CD4-positive, alpha-beta T cell treated with Interleukin-4 for 4 hours (primary cell): ENCODE data around the gene HLF.

Experiments
- DNase-seq: peaks from one replicate; pipeline ENCODE4 v3.0.0-alpha.2; 2020

Gene HLF

GRCh38 chr17:55292094-55292493 lies 27.3 kb downstream of the HLF start:
- DNase-seq, result no peak

DNA sequence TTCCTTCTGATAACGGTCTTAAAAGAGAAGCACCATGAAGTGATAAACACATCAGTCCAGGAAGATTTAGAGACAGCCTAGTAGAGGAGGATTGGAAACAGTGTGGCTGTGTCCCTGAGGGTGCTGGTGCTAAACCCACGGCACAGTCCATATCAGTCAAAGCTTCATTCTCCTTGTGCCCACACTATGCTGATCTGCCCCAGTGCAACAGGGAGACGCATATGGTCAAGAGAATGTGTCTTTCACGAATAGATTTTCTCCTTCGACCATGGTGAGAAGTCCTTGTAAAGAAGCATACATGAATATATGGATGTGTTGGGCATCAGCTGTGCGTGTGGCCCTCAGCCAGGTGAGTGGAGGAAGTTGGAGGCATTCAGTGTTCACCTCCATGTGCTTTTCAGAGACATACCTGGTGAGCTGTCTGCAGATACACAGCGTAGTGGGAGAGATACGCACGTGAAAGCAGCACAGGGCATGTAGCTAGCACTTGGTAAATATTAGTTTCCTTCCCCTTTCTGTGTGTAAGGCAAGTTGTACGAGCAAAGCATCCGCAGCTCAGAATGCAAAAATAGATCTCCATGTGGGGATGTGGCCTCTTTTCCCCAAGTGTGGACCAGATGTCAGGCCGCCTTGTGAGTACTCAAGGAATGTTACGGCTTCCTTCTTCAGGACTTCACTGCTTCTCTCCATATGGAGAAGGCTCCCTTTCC lies 29.4 kb downstream of the HLF start:
- DNase-seq, result no peak

DNA sequence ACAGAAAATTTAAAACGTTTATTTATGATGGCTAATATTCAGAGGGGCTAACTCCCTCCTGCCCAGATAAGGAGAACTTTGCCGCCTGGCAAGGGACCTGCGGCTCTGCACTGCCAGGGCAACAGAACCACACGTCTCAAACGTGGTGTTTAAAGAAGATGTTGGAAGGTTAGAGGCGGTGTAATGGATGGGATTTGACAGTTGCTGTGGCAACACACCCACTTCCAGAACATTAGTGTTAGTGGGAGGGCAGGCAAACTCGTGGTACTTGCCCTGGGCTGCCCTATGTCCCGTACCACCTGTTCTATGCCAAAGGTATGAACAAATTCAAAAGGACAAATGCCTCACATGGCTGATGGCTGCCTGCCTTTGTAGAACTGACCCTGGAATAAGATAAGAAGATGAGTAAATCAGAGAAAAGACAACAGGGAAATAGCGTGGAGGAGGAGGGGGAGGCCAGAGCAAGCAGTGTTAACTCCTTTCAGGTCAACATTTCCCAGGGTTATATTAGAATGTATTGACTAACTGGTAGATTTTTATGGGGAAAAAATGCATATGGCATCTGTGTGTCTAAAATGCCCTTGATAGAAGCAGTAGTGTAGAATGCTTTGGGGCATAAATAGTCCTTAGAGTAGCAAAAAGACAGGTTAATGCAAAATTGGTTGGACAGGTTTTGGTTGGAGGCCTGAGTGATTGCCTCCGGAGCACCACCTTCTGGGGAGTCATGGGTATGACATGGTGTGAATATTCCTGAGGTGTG lies 30.8 kb downstream of the HLF start:
- peak; percentile 54 for DNase-seq

GRCh38 chr17:55296171-55296695 lies 31.5 kb downstream of the HLF start:
- no peak for DNase-seq

- no peak for DNase-seq
These were observed 31.9 kb downstream of the HLF start for GRCh38 chr17:55296699-55297098.

DNA sequence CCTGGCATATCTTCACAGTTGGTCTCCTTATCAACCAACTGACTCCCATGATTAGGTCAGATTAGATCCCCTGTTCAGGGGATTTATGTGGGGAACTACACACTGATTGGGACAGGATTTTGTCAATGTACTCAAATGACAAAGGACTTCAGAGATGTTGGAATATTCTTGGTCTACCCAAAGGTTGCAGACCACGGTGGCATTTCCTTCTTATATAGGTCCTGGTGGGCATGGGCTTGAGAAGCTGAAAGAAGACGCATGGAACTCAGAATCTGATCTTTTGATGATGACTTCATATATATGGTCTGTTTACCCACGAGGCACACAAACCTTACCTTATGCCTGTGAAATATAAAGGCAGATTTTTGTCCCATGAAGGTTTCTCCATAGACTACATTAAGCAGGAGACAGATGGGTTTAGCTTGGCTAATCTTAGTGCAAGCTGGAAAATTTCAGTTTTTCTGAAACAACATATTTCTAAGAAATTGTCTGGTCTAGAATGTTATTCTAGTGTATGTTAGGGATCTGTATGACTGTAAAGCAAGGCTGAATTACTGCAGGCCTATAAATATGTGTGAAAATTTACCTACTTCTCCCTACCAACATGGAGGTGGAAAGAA lies 33.5 kb downstream of the HLF start:
- no peak for DNase-seq

- no peak for DNase-seq
These were observed 34.5 kb downstream of the HLF start for GRCh38 chr17:55299162-55299838.

DNA sequence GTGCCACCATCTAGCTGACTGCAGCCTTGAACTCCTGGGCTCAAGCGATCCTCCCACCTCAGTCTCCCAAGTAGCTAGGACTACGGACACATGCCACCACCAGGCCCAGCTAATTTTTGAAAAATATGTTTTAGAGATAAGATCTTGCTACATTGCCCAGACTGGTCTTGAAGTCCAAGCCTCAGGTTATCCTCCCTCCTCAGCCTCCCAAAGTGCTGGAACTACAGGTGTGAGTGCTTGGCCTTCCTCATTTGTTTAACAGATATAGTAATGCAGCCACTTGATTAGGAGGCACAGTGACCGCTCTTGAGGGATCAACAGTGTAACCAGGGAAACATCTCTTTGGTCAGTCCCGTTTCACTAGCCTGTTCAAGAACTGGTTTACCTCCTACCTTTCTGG lies 35.1 kb downstream of the HLF start:
- DNase-seq, result no peak

DNA sequence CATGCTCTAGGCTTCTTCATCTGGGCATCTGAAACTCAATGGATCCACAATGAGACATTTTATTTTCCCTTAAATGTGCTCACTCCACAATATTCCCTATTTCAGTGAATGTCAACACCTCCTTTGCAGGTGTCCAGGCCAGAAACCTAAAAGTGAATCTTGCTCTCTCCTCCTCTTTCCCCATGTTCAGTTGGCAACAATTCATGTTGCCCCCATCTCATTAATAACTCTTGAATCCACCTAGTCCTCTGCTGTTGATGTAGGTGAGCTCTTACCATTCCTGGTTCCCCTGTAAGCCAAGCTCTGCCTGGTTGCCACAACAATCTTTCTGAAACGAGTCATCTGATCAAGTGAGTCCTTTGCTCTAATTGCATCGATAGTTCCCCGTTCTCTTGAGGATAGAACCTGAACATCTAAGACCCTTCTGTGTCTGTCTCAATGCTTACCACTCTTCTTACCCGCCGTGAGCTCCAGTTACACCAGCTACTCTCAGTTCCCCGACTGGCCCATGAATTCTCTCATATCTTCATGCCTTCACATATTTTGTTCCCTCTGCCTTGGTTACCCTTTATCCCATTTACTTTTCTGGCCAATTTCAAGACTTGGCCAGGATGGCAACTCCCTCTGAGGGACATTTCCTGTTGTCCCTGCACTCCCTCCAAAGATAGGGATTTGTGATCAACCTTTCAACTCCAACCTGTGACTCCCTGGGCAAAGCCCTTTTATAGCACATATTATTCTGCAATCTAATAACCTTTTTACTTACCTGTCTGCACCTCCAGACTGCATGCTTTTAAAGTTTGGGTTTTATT lies 35.9 kb downstream of the HLF start:
- no peak for DNase-seq

GRCh38 chr17:55301521-55302406 lies 37.0 kb downstream of the HLF start:
- no peak for DNase-seq

DNA sequence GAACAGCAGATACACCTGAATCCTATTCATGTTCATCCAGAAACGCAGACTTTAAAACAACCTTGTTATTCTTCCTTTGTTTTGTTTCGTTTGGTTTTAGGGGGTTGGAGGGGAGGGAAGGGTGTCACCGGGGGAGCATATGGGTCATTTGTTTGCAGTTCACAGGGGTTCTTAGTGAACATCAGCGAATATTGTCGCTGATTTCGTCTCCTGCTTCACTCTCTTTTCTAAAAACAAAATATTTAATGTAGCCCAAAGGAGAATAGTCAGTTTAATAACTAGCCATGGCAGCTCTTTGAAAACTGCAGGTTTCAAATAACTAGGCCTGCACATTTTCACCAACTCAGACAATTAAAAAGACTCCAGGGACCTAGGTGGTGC lies 37.6 kb downstream of the HLF start:
- DNase-seq, result no peak

DNA sequence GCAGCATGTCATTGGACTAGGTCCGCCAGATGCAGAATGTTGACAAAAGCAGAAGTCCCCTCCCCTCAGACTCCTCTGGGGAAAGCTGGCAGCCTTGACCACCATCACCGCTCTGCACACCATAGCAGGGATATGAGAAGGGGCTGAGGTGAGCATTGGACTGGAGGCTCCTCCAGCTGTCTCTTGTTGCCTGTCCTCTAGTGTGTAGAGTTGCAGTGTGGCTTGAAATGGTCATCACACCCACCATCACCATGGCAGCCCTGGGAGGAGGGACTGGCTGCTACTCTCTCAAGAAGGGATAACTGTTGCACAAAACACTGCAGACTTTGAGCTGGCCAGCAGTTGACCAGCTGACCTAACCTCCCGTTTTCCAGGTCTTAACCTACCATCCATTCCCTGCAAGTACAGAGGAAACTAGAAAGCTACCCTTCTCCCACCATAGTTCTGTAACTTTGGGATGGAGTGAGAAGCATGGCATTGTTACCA lies 38.3 kb downstream of the HLF start:
- DNase-seq, result no peak

DNA sequence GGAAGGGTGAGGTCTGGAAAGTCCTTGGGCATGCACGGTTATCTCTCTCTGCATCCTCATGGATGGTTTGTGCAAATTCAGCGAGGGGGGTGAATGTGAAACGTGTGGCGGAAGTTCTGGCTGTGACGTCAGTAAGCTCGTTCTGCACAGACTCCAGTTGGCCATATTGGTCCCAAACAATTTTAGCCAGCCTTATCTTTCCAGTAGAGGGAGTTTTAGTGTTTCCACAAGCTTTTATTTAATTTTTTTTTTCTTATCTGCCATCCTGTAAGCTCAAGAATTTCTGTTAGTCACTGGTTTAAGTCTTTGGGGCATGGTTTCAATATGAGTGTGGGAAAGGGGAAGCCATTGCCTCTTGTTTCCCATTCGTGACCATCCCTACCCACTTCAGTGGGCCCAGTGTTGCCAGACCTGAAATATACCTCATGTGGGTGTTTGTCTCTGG lies 39.0 kb downstream of the HLF start:
- no peak for DNase-seq

DNA sequence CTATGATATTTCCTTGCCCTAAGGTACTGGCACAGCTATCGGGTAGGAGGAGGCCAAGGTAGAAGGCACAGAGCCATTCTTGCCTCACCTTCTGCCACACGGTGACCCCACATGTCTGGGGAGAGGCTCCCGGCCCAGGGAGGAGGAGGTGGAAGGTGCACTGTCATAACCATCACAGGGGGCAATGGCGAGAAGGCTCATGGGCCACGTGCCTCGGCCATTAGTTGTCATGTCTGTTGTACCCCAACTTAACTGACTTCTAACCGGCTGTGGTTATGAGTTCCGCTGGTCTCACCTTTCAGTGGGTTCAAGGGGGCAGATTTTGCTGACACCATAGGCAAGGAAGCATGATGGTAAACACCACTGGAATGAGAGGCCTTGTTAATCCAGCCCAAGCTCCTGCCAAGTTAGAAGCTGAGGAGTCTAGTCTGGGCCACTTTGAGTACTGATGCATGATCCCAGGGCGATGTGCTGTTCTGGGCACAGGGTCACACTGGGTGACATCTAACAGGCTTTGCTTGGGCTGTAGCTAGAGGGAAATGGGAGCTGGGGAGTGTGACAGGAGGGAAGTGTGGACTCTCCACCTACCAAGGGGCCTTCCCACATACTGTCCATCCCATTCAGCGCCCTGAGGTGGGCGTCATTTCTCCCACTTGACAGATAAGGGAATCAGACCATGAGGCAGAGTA lies 39.6 kb downstream of the HLF start:
- DNase-seq, result no peak

DNA sequence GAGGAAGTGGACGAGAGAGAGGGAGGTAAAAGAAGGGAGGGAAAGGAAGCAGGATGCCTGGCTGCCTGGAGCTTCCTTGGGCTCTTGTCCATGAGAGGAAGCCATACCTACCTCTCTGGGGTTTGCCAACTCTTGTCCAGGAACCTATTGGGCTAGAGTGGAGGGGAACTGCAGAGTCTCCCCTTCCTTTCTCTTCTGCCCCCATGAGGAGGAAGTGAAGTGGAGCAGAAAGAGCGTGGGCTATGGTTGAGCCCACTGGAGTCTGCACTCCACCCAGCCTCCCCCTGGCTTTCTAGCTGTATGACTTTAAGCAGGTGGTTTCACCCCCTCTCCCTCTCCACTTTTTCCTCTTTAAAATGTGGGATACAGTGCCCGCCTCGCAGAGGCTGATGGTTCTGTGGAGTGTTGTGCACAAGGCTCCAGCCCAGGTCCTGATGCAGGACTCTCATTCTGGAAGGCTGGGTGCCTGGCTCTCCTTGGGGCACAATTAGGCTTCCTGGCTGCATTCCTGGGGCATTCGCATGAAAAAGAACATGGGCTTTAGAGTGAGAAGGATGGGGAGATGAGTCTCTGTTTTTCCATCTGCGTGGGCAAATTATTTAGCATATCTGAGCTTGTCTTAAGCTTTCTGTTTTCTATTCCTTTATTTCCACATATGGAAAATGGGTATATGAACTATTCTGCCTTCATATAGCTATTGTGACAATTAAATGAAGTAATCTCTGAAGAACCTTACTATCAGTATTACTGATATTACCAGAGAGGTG lies 40.7 kb downstream of the HLF start:
- DNase-seq, result no peak

DNA sequence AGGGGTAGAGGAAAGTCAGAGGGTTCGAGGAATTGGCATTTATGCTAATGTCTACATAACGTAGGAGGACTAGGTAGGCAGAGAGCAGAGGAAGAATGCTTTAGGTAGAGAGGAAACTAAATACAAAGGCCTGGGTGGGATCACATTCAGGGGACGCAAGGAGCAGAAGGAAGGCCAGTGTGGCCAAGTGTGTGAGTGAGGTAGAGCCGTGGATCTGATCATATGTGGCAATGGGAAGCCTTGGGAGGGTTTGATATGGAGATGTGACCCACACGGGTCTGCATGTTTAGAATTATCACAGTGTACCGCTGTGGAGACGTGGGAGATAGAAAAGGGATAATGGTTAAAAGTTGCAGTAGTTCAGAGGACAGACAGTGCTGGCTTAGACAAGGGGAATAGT lies 43.1 kb downstream of the HLF start:
- DNase-seq, result no peak

DNA sequence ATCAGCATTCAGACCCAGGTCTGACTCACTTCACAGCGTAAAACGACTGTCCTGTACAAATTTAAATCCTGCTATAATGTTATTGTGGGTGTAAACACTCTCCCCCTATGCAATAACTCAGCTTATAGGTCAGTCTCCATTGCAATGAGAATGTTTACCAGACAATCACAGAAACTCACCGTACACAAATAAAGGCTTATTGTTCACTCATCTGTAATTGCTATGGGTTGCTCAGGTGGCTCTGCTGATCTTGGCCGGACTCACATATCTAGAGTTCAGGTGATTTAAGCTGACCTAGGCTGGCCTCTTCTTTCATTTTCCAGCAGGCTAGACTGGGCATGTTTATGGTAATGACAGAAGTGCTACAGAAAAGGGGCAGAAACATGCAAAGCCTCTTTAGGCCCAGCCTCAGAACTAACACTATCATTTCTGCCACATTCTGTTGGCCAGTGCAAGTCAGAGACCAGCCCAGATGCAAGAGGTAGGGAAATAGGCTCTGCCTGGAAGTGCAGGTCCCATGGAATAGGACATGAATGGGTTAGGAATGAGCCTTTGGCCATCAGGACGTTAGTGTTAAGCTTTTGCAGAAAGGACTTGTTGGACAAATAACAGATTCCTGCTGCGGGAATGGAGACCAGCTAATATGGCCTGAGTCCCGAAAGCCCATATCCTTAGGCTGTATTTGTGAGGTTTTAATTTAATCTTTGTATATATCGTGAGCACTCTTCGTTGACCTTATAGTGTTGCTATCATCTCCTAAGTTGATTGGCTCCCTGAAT lies 44.0 kb downstream of the HLF start:
- DNase-seq, result no peak

- no peak for DNase-seq
These were observed 47.1 kb downstream of the HLF start for GRCh38 chr17:55311767-55312375.
